Brain pericyte (primary cell): ENCODE data around the gene INSL3.
"Not testable (repeated sequence)": the region's sequence is repeated elsewhere in the genome, so short reads cannot be mapped to it uniquely, and the experiment has no call there.

ENCODE experiments used
- DNase-seq: peaks from one replicate; pipeline ENCODE4 v3.0.0-alpha.2; 2012; ENCODE audit warnings: low read depth, low spot score

INSL3 gene

GRCh38 chr19:17817668-17818363 is 3.5 kb downstream of the INSL3 start:
- DNase-seq, result no peak

GRCh38 chr19:17812099-17812498 is 9.2 kb downstream of the INSL3 start:
- no peak for DNase-seq

GRCh38 chr19:17811681-17812080 is 9.6 kb downstream of the INSL3 start:
- no peak for DNase-seq

- no peak for DNase-seq
Observed at GRCh38 chr19:17811103-17811502, 10.2 kb downstream of the INSL3 start.

GRCh38 chr19:17807731-17808316 is 13.5 kb downstream of the INSL3 start:
- no peak for DNase-seq

GRCh38 chr19:17806945-17807344 is 14.4 kb downstream of the INSL3 start:
- no peak for DNase-seq

- no peak for DNase-seq
Observed at GRCh38 chr19:17805427-17805826, 15.9 kb downstream of the INSL3 start.

GRCh38 chr19:17803264-17803896 is 17.9 kb downstream of the INSL3 start:
- no peak for DNase-seq

- no peak for DNase-seq
Observed at GRCh38 chr19:17802137-17802858, 19.0 kb downstream of the INSL3 start.

GRCh38 chr19:17798599-17798998 is 22.7 kb downstream of the INSL3 start:
- DNase-seq, result not testable (repeated sequence)

- no peak for DNase-seq
Observed at GRCh38 chr19:17797424-17798201, 23.7 kb downstream of the INSL3 start.

- no peak for DNase-seq
Observed at GRCh38 chr19:17796838-17797423, 24.4 kb downstream of the INSL3 start.

GRCh38 chr19:17796013-17796837 is 25.1 kb downstream of the INSL3 start:
- DNase-seq, result no peak

GRCh38 chr19:17795495-17795856 is 25.8 kb downstream of the INSL3 start:
- DNase-seq, result no peak

- no peak for DNase-seq
Observed at GRCh38 chr19:17794731-17795494, 26.4 kb downstream of the INSL3 start, which contains the start of gene B3GNT3. B3GNT3 (plus strand) TSS chr19:17795138; CDS start chr19:17807808, 12,670 bp downstream.

GRCh38 chr19:17794412-17794730 is 26.9 kb downstream of the INSL3 start:
- DNase-seq, result no peak

GRCh38 chr19:17790059-17790780 is 31.1 kb downstream of the INSL3 start:
- no peak for DNase-seq

GRCh38 chr19:17788632-17789031 is 32.7 kb downstream of the INSL3 start:
- DNase-seq, result no peak
